NK-92 (cell line): ENCODE measurements around the gene LYRM2.

ENCODE experiments used
- DNase-seq: peaks from one replicate; lab custom pipeline; 2025; ENCODE audit not compliant: unreplicated experiment; lab: John Stamatoyannopoulos, UW

Gene LYRM2

DNA sequence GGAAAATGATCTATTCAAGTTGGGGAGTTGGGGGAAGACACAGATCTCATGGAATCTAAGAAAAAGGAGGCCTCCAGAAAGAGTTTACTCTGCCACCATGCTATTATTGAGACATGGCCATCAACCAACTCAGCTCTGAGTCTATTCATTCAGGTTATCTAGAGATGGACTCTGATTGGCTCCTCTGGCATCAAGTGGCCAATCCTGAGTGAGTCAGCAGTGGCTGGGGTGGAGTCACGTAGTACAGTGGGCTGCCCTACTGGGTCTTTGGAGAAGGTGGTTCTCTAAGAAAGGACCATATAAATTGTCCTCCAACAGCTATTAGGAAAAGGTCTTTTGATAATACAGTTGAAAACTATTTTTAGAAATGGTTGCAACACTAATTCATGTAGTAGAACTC lies 42.1 kb downstream of the LYRM2 start:
- no peak for DNase-seq

DNA sequence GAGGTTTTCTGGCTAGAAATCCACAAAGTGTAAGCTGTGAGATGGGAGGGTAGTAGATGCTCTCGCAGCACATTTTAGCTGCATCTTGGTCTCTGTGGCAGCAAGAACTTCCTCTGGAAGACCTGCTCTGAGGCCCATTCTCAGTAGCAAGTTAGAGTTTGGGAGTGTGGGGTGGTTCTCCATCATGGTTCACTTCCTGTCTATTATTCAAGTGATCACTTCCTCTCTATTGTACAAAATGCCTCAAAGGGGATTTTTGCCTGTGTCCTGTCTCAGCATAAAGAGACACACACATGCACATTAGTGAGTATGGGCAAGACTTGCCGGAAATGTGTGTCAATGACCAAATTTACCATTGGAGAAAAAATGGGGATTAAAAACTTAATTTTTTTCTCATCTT lies 42.5 kb downstream of the LYRM2 start:
- no peak for DNase-seq

DNA sequence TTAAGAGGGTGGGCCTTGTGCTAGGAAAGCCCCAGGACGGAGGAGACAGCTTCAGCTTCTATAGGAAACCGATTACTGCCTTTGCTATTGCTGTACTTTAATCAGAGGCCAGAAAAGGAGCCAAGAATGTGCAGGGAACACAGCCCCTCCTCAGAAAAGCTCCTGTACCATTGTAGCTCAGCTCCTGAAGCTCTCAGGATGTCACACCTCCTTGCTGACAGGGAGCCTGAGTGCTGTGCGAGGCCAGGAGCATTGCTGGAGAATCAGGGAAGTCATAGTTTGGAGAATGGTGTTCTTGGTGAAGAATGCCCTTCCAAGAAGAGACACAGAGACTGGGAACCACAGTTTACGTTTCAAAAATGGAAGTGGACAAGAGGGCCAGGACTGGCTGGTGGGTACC lies 46.8 kb downstream of the LYRM2 start:
- DNase-seq, result no peak

DNA sequence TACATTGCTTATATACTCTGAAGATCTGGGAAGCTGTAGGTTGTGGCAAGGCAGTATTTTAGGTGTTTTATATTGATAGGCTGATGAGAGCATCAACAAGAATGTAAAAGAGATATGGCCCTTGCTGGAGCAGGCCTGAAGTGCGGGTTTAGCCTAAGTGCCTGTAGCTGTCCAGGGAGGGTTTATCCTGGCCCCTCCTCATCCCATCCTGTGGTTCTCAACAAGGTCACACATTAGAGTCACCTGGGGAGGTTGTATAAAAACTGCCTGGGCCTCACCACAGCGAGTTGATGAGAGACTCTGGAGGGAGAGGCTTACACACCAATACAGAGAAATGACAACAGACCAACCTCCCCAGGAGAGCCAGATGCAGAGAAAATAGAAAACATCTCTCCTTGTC lies 48.4 kb downstream of the LYRM2 start:
- DNase-seq, result no peak

DNA sequence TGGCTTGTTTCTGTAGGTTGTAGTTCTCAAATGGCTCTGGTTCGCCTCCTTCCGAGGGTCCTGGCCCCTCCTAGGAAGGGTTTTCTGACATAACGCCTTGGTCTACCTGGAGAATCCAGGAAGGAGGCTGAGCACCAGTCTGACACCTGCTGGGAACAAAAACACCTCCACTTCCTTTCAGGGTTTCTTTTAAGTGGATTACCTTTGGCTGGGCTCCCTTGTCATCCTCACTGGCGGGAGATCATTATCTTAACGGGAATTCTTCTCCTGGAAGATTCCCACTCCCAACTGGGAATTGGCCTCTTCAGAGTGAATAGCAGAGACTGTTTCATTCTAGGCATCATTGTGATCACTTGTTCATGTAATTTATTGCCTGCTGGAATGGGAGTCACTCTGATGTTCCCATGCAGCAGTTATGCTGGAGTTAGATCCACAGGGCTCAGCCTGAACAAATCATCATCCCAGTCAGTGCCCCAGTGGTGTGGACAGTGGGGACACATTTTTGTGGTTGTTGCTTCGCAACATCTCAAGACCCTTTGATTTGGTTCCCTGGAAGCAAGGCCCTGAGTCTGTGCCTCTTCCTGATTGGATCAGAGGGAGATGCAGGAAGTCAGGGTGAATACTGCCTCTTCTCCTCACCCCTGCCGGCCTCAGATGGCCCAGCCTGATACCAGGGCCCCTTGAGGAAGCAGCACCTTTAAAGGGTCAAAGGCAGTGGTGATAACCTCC lies 49.1 kb downstream of the LYRM2 start:
- DNase-seq, result no peak

DNA sequence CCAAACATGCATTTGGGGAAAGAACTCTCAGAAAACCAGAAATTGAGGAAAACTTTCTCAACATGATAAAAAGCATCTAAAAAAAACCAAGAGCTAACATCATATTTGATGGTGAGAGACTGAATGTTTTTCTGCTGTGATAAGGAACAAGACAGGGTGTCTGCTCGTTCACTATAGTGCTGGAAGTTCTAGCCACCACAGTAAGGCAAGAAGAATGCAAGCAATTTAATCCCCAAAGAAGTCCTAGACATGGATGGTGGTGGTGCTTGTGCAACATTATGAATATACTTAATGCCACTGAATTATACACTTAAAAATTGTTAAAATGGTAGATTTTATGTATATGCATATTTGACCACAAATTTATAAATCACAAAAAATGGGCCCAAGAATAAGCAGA lies 53.4 kb downstream of the LYRM2 start:
- no peak for DNase-seq

DNA sequence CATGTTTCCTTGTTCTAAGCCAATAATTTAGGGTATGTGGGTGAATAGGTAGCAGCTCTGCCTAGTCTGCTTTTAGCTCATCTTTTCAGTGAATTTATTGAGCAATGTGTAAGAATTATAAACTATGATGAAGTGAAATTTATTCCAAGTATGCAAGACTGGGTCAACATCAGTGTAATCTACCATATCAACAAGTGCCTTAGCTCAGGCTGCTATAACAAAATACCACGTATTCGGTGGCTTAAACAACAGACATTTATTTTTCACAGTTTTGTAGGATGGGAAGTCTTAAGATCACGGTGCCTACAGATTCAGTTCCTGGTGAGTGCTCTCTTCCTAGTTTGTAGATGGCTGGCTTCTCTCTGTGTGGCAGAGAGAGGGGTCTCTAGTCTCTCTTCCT lies 54.0 kb downstream of the LYRM2 start:
- DNase-seq, result no peak

DNA sequence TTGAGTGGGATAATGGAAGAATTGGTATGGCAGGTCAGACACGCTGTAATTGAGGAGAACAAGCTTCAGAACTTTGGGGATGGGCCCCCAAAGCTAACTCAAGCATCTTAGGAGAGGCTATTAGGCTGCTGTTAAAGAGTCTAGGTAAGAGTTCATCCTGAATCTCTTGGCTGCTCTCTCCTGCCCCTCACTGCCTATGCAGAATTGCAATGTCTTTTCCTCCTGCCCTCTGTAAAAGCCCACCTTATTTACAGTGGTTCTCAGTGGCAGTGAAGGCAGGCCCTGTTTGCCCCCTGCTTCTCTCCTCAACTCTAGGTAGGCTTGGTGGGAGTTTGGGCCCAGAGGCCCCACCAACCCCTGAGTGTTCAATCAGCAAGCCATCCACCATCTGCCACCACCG lies 55.0 kb downstream of the LYRM2 start:
- DNase-seq, result no peak

DNA sequence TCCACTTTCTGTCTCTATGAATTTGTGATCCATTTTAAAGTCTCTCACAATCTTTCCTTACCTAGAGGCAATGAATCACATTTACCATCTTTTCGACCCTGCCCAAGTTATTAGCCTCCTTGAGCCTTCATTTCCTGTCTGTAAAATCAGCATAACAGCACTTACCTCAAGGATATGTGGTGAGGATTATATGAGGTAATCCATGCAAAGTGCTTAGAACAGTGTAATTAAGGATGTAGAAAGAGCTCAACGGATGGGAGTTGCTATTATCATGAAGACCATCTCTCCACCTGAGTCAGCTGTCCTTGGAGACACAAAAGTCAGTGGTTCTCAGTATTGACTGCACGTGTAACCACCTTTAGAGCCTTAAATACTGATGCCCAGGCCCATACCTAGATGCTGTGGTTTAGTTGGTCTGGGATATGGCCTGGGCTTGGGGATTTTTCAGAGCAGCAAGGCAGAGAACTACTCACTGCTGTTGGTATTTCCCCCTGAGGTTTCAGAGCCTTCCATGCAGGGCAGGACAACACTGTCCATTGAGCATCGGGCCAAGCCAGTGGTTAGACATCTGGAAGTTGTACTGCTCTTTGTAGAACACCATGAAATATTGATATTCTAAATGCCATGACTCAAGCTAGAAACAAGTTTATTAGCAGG lies 55.8 kb downstream of the LYRM2 start:
- DNase-seq, result no peak

DNA sequence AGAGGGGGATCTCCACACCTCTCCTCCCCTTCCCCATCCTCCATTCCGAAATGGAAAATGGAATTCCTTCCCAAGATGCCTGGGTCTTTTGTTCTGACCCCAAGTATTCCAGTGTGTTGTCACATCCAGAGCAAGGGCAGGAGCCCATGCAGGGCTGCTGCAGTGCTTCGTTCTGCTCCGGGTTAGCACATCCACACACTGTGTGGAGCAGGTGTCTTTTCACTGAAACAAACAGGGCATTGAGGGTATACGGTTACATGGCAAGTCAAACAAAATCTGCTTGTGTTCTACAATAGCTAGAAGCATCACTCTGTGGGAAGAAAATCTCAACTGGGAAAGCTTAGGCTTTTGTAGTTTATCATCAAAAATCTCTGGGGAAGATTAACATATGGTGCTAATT lies 56.9 kb downstream of the LYRM2 start:
- no peak for DNase-seq

DNA sequence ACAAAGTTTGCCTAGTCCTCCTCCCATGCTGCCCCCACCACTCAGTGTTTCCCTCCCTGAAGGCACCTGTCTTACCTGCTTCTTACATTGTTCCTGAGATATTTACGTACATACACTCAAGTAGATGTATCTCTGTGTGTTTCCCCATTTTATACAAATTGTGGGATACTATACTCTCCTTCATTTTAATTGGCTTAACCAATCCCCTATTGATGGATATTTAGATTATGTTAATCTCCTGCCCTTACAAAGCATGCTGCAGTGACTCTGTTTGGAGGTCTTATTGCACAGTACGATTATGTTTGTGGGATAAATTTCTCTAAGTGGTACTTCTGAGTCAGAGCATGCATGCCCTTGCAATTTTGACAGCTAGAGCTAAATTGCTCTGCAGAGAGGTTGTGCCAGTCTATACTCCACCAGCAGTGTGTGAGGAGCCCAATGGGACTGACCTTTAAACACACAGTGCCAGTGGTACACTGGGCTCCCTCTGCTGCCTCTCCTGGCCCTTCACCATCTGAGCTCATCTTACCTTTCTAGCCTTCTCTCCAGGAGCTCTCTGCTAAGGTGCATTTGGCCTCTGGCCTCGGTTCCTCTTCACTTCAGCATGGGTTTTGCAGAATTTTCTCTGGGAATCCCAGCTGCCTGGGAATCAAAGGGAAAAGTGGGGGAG lies 57.4 kb downstream of the LYRM2 start:
- no peak for DNase-seq

DNA sequence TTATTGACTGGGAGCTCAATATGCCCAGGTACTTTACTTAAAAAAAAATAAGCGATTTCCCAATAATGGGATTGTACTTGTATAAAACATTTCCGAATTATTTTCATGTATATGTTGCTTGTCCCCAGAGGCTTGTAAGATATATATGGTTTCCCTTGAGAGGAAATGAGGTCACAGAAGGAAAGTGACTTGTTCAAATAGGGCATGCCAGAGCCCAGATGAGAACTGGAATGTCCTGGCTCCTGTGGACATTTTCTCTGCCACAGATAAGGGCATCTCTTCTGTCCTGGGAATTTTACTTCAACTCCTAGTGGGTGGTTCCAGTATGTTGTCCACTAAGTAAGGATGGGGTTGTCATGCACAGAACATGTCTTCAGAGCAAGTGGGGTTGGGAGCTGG lies 63.0 kb downstream of the LYRM2 start:
- no peak for DNase-seq

DNA sequence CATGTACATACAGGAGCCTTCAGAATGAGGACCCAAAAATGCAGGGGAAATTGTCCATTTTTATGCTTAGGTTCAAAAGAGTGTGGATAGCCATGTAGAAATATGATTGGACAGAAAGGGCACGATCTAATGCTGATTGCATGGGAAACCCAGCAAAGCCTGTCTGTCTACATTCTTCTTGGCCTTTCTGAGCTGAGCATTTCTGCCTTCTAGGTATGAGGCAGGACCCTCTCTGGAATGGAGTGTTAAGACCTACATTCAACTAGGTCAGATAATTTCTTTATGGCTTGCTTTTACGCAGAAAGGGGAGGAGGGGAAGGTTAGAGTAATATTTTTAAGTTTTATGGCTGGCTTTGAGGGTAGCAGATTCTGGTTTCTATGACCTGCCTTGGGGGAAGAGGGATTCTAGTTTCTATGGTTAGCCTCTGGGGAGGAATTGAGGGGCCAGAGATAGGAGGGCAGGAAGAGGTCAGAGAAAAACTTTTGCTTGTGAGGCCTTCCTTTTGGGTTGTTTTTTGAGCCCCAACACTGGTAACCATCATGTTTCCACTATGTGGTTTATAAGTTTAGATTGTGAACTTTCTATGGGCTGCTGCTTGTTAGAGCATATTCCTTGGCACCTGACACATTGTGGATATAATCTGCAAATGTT lies 63.5 kb downstream of the LYRM2 start:
- no peak for DNase-seq

DNA sequence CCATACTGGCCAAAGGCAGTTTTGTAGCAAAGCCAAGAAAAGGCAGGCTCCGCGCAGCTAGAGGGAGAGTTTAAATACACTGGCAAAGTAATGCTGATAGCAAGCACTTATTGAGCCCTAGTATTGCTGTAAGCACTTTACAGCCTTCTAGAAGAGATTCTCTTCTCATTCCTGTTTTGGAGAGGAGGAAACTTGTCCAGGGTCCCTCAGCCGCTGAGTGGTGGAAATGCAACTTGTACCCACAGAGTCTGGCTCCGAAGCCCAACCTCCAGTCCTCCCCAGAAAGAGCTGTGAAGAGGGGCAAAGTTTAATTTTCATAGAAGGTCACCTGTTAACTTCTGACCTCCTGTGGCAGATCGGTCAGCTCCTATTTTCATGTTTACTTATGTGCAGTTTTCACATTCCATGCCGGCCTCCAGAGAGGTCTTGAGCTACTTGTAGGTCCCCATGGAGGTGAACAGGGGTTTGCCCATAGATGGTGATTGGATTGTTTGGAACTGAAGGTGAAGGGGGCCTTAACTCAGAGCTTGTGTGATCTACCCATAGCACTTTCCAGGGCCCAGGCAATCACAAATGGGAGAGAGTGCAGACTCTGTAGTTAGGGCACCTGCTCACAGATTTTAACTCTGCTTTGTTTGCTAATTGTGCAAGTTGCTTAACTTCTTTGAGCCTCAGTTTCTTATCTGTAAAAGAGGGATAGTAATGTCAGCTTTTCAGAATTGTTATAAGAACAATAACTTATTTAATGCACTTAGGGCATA lies 70.7 kb downstream of the LYRM2 start:
- no peak for DNase-seq

DNA sequence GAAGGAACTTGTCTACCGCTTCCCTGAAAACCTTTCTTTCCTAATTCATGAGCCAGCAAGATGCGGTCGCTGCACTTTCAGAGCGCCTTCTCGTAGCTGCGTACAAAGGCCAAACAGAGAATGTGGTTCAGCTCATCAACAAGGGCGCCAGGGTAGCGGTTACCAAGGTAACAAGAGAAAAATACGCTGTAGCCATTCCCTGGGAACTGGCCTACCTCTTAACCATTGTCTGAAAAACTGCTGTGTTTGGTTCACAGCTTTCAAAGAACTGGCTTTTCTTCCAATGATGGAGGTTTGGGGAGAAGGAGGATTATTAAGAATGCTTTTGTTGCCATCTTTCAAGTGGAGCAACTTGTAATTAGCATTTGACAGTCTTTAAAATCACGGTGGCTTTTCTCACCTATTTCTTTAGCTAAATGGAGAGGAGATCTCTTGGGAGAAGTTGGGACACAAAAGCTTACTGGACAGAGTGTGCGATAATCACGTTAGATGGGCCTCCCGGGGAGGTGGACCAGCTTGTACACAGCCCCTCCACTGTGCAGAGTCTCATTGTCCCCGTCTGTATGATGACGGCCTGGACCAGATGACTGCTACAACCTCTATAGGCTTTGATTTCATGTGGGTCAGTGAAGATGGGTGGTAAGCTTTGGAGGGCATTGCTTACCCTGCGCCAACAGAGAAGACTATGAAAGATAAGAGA lies 71.5 kb downstream of the LYRM2 start:
- DNase-seq, result no peak

DNA sequence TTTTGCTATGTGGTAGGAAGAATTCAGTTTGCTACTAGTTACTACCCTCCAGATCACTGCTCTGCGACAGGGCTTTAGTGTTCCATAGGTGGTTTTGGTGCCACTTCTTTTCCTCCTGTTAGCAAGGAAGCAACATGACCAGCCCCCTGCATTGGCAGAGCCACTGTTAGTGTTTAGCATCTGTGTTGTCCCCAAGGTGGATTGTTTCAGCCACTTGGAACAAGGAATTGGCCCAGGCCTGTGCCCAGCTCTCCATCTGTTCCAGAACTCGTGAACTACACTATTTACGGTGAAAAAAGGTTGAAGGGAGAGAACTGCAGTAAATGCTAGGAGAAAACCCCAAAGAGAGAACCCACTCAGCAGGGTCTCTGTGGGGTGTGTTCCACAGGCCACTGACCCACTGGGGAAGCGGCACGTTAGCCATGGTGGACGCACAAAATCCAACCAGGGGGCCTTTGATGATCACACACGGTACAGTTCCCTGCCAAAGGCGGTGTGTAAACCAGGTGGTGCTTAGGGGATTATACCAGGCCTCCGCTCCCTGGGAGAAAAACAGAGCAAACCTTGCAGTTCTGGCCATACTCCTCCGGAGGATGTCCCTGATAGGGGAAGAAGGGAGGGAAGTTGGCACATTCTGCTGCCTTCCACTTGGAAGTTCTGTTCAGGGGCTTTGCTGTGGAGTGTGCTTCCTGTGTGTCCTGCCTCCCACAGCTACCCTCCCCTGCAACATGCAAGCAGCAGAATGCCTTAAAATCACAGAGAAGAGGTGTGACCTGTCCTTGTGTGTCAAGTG lies 72.3 kb downstream of the LYRM2 start:
- DNase-seq, result no peak

DNA sequence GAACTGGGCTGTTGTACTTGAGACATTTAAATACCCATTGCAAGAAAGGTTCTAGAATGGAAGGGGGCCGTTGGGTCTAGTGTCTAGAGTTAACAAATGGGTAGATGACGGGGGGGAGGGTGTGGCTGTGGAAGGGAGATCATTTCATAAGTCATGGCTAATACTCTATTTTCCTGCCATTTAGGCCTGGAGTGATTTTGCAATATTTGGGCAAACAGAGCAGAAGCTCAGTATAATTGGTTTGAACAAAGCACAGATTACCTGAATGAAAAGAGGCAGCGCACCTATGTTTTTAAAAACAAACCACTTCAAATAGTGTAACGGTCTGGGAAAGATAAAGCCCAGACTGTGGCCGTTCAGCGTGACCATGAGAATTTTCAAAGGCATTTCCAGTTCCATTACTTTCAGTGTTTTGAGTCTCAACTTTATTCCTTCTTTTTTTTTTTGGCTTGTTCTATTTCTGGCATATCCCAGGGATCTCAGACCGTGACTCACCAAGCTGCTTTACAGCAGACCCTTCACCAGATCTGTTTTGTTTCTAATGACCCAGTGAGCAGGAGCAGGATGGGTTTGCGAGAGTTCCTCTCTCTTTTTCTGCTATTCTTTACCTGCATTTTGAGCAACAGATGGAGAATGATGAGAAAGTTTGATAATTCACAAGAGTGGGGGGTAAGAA lies 73.7 kb downstream of the LYRM2 start:
- DNase-seq, result no peak

DNA sequence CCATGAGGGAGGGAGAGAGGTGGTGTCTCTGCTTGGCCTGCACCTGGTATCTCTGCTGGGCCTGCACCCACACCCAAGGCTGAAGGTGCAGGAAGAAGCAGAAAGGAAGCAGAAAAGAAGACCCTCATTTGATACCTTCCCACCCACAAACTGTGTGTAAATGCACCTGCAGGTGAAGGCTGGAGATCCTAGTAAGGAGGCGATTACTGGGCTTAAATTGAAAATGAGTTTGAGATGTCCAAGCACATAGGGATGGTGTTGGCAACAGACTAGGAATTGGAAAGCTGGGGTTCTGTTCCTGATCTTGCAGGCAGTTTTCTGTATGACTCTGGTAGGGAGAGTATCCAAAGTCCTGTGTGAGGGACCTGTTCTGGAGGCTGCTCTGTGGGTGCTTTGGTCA lies 74.7 kb downstream of the LYRM2 start:
- DNase-seq, result no peak
